CD4-positive, alpha-beta T cell treated with Interleukin-21 for 1 hour (primary cell): Measurements from ENCODE around the gene ZNF592.
A peak's percentile ranks its signal among the peaks of the same experiment; 100 is the strongest.

Source experiments
- DNase-seq: peaks from one replicate; pipeline ENCODE4 v3.0.0-alpha.2; 2020

Gene ZNF592

GRCh38 chr15:84831028-84831427 lies 82.6 kb downstream of the ZNF592 start:
- no peak for DNase-seq

GRCh38 chr15:84831613-84832012 lies 83.2 kb downstream of the ZNF592 start:
- DNase-seq, result no peak

- no peak for DNase-seq
These were observed 84.2 kb downstream of the ZNF592 start for GRCh38 chr15:84832448-84833040.

GRCh38 chr15:84833447-84834228 lies 85.2 kb downstream of the ZNF592 start:
- no peak for DNase-seq

GRCh38 chr15:84834229-84834955 lies 86.0 kb downstream of the ZNF592 start:
- DNase-seq, result no peak

GRCh38 chr15:84834969-84835368 lies 86.6 kb downstream of the ZNF592 start:
- DNase-seq, result no peak

- no peak for DNase-seq
These were observed 87.4 kb downstream of the ZNF592 start for GRCh38 chr15:84835661-84836337.

GRCh38 chr15:84836844-84837243 lies 88.5 kb downstream of the ZNF592 start:
- no peak for DNase-seq

GRCh38 chr15:84839714-84840113 lies 91.3 kb downstream of the ZNF592 start:
- no peak for DNase-seq

- no peak for DNase-seq
These were observed 91.9 kb downstream of the ZNF592 start for GRCh38 chr15:84840255-84840654.

- DNase-seq, result no peak
These were observed 92.5 kb downstream of the ZNF592 start for GRCh38 chr15:84840741-84841429.

- DNase-seq, result no peak
These were observed 94.4 kb downstream of the ZNF592 start for GRCh38 chr15:84842781-84843180.

- DNase-seq, result no peak
These were observed 96.6 kb downstream of the ZNF592 start for GRCh38 chr15:84844964-84845363.

GRCh38 chr15:84845631-84846030 lies 97.2 kb downstream of the ZNF592 start:
- DNase-seq, result peak; percentile 36

- DNase-seq, result no peak
These were observed 97.9 kb downstream of the ZNF592 start for GRCh38 chr15:84846269-84846668.

- no peak for DNase-seq
These were observed 99.0 kb downstream of the ZNF592 start for GRCh38 chr15:84847382-84847781.

GRCh38 chr15:84852212-84852611 lies 103.8 kb downstream of the ZNF592 start:
- no peak for DNase-seq

- no peak for DNase-seq
These were observed 106.7 kb downstream of the ZNF592 start for GRCh38 chr15:84855136-84855535.

- DNase-seq, result no peak
These were observed 107.4 kb downstream of the ZNF592 start for GRCh38 chr15:84855765-84856164.
